ENCODE results near the gene HOXA5.

HOXA5 gene

DNA sequence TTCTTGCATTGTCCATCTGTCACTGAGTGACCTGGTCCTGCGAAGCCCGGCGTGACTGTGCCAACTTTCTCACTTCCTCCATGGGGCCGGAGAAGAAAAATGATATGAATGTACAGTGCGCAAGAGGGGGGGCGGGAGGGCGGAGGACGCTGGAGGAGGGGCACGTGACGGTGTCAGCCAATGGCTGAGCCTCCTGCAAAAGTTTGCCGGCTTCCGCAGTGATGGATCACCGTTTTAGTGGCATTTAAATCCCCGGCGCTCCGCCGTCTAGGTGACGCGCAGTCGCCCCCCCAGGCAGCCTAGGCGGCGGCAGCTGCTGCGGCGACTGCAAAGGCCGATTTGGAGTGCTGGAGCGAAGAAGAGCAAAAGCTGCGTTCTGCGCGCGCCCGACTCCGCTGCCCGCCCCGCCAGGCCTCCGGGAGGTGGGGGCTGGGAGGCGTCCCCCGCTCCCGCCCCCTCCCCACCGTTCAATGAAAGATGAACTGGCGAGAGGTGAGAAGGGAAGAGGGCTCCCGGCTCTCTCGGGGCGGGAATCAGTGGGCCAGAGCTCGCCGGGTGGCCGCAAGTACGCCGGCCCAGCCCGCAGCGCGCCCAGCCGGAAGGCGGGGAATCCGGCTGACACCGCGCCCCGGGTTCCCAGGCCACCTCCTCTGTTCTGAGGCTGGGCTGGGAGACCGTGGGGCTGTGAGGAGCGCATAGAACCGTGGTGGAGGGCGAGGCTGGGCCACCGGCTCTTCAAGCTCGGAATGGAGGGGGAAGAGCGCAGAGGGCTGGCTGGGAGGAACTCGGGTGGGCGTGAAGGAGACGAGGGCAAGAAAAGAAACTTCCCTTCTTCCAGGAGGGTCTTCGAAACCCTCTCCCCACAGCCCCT, 47.3 kb downstream of the HOXA5 start, which contains the start of gene HOXA1:
HOXA1 (minus strand) TSS at position 104 of the 871 bp plus-strand sequence; CDS start at position 16, 88 bp downstream.
- peak; percentile 98 for DNase-seq (ENCODE audit: low spot score)

GRCh38 chr7:27095050-27095896, 48.2 kb downstream of the HOXA5 start:
- no peak for DNase-seq (ENCODE audit: low spot score)

DNA sequence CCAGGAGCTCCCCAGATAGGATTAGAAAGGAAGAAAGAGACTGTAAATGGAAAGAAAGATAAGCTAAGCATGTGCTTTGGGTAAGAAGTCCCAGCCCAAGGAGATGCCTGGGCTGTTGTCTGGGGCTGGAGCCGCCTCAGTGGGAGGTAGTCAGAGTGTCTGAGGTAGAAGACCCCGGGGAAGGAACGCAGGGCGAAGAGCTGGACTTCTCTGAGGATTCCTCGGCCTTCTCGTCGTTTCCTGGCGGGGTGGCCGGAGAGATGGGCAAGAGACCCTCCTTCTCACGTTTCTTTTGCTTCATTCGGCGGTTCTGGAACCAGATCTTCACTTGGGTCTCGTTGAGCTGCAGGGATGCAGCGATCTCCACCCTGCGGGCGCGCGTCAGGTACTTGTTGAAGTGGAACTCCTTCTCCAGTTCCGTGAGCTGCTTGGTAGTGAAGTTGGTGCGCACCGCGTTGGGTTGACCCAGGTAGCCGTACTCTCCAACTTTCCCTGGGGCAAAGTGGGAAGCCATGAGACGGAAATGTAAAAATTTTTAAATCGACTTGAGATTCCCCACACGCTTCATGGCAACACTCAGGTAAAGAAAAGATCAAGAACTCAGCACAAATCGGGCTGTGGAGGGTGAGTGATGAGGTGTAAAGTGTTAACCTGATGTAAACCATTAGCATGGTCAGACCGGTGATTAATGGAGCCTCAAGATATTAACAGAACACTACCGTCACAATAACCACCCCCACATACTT, 49.0 kb downstream of the HOXA5 start:
- DNase-seq (ENCODE audit: low spot score) = no peak

- no peak for DNase-seq (ENCODE audit: low spot score)
Observed at GRCh38 chr7:27093184-27093895, 50.1 kb downstream of the HOXA5 start.

- DNase-seq (ENCODE audit: low spot score) = no peak
Observed at GRCh38 chr7:27092819-27093110, 50.7 kb downstream of the HOXA5 start.

- no peak for DNase-seq (ENCODE audit: low spot score)
Observed at GRCh38 chr7:27091941-27092818, 51.3 kb downstream of the HOXA5 start.

DNA sequence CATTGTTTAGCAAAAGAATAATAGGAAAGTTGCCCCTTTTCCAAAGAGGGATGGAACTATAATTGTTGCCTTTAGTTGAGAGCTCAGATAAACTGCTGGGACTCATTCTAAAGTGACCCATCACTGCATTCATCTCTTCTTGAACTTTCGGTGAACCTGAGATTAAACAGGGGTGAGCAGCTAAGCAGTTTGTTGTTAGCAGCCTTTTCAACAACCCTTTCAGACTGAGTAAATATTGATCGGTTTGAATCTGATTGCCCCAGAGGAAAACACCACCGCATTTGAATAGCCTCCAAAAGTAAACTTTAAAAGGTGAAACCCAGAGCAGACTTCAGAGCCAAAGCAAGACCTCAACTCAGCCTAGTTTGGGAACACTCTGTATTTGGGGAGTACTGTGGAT, 52.4 kb downstream of the HOXA5 start:
- DNase-seq (ENCODE audit: low spot score) = no peak

All from GM03348 (cell line).